ENCODE results near the gene SIK2.
A peak's percentile ranks its signal among the peaks of the same experiment; 100 is the strongest.

The SIK2 gene

DNA sequence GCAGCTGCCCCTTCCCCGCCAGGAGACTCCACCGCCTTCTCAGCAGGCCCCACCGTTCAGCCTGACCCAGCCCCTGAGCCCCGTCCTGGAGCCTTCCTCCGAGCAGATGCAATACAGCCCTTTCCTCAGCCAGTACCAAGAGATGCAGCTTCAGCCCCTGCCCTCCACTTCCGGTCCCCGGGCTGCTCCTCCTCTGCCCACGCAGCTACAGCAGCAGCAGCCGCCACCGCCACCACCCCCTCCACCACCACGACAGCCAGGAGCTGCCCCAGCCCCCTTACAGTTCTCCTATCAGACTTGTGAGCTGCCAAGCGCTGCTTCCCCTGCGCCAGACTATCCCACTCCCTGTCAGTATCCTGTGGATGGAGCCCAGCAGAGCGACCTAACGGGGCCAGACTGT lies 121.3 kb downstream of the SIK2 start:
- TF ChIP-seq, protein P1, sequence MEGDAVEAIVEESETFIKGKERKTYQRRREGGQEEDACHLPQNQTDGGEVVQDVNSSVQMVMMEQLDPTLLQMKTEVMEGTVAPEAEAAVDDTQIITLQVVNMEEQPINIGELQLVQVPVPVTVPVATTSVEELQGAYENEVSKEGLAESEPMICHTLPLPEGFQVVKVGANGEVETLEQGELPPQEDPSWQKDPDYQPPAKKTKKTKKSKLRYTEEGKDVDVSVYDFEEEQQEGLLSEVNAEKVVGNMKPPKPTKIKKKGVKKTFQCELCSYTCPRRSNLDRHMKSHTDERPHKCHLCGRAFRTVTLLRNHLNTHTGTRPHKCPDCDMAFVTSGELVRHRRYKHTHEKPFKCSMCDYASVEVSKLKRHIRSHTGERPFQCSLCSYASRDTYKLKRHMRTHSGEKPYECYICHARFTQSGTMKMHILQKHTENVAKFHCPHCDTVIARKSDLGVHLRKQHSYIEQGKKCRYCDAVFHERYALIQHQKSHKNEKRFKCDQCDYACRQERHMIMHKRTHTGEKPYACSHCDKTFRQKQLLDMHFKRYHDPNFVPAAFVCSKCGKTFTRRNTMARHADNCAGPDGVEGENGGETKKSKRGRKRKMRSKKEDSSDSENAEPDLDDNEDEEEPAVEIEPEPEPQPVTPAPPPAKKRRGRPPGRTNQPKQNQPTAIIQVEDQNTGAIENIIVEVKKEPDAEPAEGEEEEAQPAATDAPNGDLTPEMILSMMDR (conservative IDR thresholded peaks at IDR 0.05; ENCODE audit: low read depth, low read length): no peak
- no peak for DNase-seq (ENCODE audit: low read depth)
- no peak overlapping the region for H3K4me3 ChIP-seq (ENCODE audit: low read depth, low read length)

DNA sequence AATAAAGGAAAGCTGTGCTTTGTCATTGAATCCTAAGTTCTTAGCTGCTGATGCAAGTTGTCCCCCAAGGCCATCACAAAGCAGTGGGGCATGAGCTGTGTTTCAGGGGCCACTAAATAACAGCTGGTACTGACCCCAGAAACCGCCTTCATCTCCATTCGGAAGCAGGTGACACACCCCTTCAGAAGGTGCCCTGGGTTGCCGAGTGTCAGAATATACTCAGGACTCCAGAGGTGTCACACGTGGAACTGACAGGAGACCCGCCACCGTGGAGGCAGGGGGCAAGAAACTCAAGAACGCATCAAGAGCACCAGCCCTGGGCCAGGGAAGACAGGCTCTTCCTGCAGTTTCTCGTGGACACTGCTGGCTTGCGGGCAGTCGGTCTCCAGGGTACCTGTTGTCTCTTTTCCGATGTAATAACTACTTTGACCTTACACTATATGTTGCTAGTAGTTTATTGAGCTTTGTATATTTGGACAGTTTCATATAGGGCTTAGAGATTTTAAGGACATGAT lies 122.4 kb downstream of the SIK2 start:
- no peak overlapping the region for H3K4me3 ChIP-seq (ENCODE audit: low read depth, low read length)
- no peak for DNase-seq (ENCODE audit: low read depth)
- TF ChIP-seq, protein P1 (conservative IDR thresholded peaks at IDR 0.05; ENCODE audit: low read depth, low read length): no peak

DNA sequence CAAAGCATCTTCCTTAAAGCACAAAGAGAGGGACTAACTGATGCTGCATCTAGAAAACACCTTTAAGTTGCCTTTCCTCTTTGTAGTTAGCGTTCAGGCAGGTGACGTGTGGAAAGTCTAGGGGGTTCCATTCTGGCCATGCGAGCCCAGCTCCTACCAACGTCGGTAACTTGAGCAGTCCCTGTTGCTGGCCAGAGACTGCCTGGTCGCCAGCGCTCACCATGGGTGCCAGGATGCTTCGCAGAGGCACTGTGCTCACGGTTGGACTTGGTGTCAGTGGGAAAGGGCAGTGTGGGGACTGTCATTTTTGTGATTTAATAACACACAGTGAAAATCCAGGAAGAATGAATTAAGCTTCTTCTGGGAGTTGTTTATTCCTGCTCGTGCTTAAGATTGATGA lies 123.4 kb downstream of the SIK2 start:
- no peak for DNase-seq (ENCODE audit: low read depth)
- TF ChIP-seq, protein P1 (conservative IDR thresholded peaks at IDR 0.05; ENCODE audit: low read depth, low read length): no peak
- H3K4me3 ChIP-seq (ENCODE audit: low read depth, low read length): no peak overlapping the region

DNA sequence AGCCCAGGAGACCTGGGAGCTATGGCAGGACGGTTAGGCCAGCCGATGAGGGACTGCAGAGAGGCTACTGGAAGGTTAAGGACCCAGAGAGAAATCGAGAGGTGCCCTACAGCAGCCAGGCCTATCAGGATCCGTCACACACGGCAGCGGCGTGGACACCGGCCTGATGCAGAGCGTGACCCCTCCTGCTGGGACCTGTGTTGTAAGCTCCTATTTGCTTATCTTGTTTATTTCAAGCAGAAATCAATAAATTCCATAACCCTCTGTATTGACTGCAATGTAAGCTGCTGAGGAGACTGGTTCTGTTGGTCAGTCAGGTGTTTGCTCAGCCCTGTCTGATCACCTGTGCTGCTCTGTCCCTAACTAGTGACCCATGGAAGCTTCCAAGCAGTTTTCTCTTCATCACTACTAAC lies 124.1 kb downstream of the SIK2 start:
- TF ChIP-seq, protein P1 (conservative IDR thresholded peaks at IDR 0.05; ENCODE audit: low read depth, low read length): no peak
- H3K4me3 ChIP-seq (ENCODE audit: low read depth, low read length): no peak overlapping the region
- no peak for DNase-seq (ENCODE audit: low read depth)

DNA sequence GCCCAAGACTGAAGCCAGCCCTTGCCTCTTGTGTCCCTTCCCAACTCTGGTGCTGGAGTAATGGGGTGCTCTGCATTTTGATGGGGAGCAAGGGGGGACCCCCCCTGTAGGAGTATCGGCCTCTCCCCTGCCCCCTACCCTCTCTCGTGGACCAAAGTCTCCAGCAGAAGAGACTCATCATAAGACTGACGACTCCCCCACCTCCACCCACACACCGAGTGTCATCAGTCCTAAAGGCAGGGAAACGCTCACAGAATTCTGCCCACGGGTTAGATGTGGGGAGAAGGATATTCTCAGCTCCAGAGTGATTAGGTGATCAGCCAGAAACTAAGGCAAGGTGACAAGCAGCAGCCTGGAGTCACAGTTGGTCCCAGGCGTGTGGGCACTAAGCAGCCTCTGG lies 125.2 kb downstream of the SIK2 start:
- no peak for DNase-seq (ENCODE audit: low read depth)
- TF ChIP-seq, protein P1 (conservative IDR thresholded peaks at IDR 0.05; ENCODE audit: low read depth, low read length): no peak
- H3K4me3 ChIP-seq (ENCODE audit: low read depth, low read length): no peak overlapping the region

DNA sequence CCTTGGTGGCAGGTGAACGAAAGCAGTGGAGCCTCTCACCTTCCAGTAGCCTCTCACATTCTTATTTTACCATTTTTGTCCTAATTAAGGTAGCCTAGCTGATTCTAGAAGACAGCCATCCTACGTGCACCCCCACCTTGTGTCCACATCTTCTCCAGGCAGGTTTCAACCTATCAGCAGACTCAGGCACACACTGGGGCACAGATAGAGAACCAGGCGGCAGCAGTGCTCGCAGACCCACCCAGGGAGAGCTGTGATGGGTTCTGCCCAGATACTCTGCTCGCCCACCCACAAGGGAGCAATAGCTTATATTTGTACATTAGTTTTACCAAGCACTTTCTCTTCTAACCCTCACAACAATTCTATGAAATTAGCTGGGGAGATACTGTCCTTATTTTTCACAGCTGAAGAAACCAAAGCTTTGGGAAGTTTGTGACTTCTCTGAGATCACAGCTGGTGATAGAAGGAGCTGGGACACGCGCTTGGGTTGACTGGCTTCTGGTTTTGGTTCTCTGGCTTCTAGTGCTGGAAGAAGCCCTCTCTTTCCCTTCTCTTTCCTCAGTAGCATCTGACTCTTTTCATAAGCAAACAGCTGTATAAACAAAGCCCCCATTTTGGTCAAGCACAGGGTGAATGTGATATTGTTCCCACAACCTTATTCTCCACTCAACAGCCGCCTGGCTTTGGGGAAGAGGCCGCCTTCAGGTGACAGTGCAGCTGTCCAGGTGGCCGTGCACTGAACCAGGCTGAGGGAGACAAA lies 127.0 kb downstream of the SIK2 start:
- TF ChIP-seq, protein P1 (conservative IDR thresholded peaks at IDR 0.05; ENCODE audit: low read depth, low read length): no peak
- peak; percentile 71 for DNase-seq (ENCODE audit: low read depth)
- H3K4me3 ChIP-seq (ENCODE audit: low read depth, low read length): no peak overlapping the region

DNA sequence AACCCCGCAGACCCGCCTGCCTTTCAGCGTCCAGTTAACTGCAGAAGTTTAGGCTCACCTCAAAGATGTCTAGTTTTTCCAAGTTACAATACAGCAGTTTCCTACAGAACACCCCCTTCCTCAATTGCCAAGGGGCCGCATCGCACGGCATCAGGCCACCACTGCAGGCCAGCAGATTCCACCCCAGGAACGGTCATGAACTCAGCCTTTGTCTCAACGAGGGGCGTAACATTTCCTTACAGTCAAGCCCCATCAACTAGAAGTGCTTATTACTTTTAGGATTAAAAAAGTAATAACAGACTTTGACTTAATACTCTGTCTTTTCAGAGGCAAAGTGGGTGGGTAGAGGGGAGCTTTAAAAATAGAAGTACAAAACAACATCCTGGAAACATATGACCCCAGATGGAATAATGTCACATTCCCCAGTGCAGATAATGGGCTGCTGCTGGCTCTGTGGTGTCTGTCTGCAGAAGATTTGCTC lies 127.6 kb downstream of the SIK2 start:
- TF ChIP-seq, protein P1 (conservative IDR thresholded peaks at IDR 0.05; ENCODE audit: low read depth, low read length): no peak

More for the DNA sequence above, 127.6 kb downstream of the SIK2 start:
- peak; percentile 89 for DNase-seq (ENCODE audit: low read depth)
- no peak overlapping the region for H3K4me3 ChIP-seq (ENCODE audit: low read depth, low read length)

Data from choroid plexus epithelial cell (primary cell).